ENCODE data around the gene CDH3.

CDH3 gene

GRCh38 chr16:68651136-68651535 is 6.0 kb downstream of the CDH3 start:
- no peak for DNase-seq (ENCODE audit: low read depth)

GRCh38 chr16:68652659-68653058 is 7.5 kb downstream of the CDH3 start:
- no peak for DNase-seq (ENCODE audit: low read depth)

- DNase-seq (ENCODE audit: low read depth) = no peak
Measured at GRCh38 chr16:68655806-68656205, 10.7 kb downstream of the CDH3 start.

- DNase-seq (ENCODE audit: low read depth) = no peak
Measured at GRCh38 chr16:68656751-68657150, 11.6 kb downstream of the CDH3 start.

GRCh38 chr16:68658341-68658973 is 13.3 kb downstream of the CDH3 start:
- DNase-seq (ENCODE audit: low read depth) = no peak

- no peak for DNase-seq (ENCODE audit: low read depth)
Measured at GRCh38 chr16:68658974-68659360, 13.9 kb downstream of the CDH3 start.

GRCh38 chr16:68659412-68660358 is 14.6 kb downstream of the CDH3 start:
- no peak for DNase-seq (ENCODE audit: low read depth)

- no peak for DNase-seq (ENCODE audit: low read depth)
Measured at GRCh38 chr16:68660359-68660795, 15.3 kb downstream of the CDH3 start.

- no peak for DNase-seq (ENCODE audit: low read depth)
Measured at GRCh38 chr16:68662035-68662434, 16.9 kb downstream of the CDH3 start.

GRCh38 chr16:68664297-68664696 is 19.2 kb downstream of the CDH3 start:
- no peak for DNase-seq (ENCODE audit: low read depth)

- no peak for DNase-seq (ENCODE audit: low read depth)
Measured at GRCh38 chr16:68665501-68665900, 20.4 kb downstream of the CDH3 start.

GRCh38 chr16:68668266-68668665 is 23.2 kb downstream of the CDH3 start:
- DNase-seq (ENCODE audit: low read depth) = no peak

GRCh38 chr16:68676113-68676860 is 31.2 kb downstream of the CDH3 start:
- no peak for DNase-seq (ENCODE audit: low read depth)

GRCh38 chr16:68681038-68681437 is 35.9 kb downstream of the CDH3 start:
- no peak for DNase-seq (ENCODE audit: low read depth)

GRCh38 chr16:68685685-68686478 is 40.8 kb downstream of the CDH3 start:
- DNase-seq (ENCODE audit: low read depth) = no peak

GRCh38 chr16:68686905-68687304 is 41.8 kb downstream of the CDH3 start:
- no peak for DNase-seq (ENCODE audit: low read depth)

- no peak for DNase-seq (ENCODE audit: low read depth)
Measured at GRCh38 chr16:68689921-68690320, 44.8 kb downstream of the CDH3 start.

- DNase-seq (ENCODE audit: low read depth) = no peak
Measured at GRCh38 chr16:68695575-68695974, 50.5 kb downstream of the CDH3 start.

- DNase-seq (ENCODE audit: low read depth) = no peak
Measured at GRCh38 chr16:68696514-68696913, 51.4 kb downstream of the CDH3 start.

GRCh38 chr16:68698091-68698490 is 53.0 kb downstream of the CDH3 start:
- no peak for DNase-seq (ENCODE audit: low read depth)

GRCh38 chr16:68700120-68700519 is 55.0 kb downstream of the CDH3 start:
- DNase-seq (ENCODE audit: low read depth) = no peak

GRCh38 chr16:68700831-68701230 is 55.7 kb downstream of the CDH3 start:
- no peak for DNase-seq (ENCODE audit: low read depth)

All from stimulated activated CD8-positive, alpha-beta memory T cell treated with anti-CD3 and anti-CD28 coated beads, Interleukin-4, amount 100 ng/mL, for 24 hours (primary cell).